Caco-2 (cell line): ENCODE data around the gene LMX1A. TPM values are rescaled to one million over a fixed set of nuclear protein-coding genes. Genes with fewer than 3 reads are reported as not detected.

ENCODE experiments used
- BruUV-seq: library from RNA; stranded (reverse); fragments of 400-500 nt; replicated peaks from 2 replicates; lab custom pipeline; 2021; lab: Mats Ljungman, UMichigan
- CTCF ChIA-PET: fragments of 300-600 bp; sonication (Branson Sonifier 250); formaldehyde crosslinking; loops from one replicate; lab custom pipeline; 2022; ENCODE audit warnings: antibody characterized with exemption; lab: Charles Lee
- POLR2A ChIA-PET: fragments of 300-600 bp; sonication (Branson Sonifier 250); formaldehyde crosslinking; loops from one replicate; lab custom pipeline; 2022; ENCODE audit warnings: antibody characterized with exemption; lab: Charles Lee
- DNase-seq, 2 experiments: peaks; one replicate each; pipeline versions ENCODE4 v3.0.0 to v3.0.0-alpha.2; 2020 to 2022
- H3K27me3 ChIP-seq: replicated peaks from 2 replicates; pipeline ENCODE4 v1.6.0; 2011; ENCODE audit warnings: low read length; ENCODE audit not compliant: control insufficient read depth, insufficient read depth
- H3K36me3 ChIP-seq: 2 replicates; pipeline ENCODE4 v1.5.1; 2011; ENCODE audit warnings: low read length; ENCODE audit not compliant: control insufficient read depth, insufficient read depth
- H3K4me1 ChIP-seq: fragments of 250-450 bp; sonication (Bioruptor Pico); 2 replicates; pipeline ENCODE4 v1.5.1; 2020; ENCODE audit warnings: mild to moderate bottlenecking
- H3K4me3 ChIP-seq: 2 replicates; pipeline ENCODE4 v1.5.1; 2011; ENCODE audit warnings: low read depth, mild to moderate bottlenecking, control low read depth, low read length
- H3K9me3 ChIP-seq: fragments of 250-450 bp; sonication (Bioruptor Pico); 2 replicates; pipeline ENCODE4 v1.5.1; 2020; ENCODE audit warnings: mild to moderate bottlenecking, moderate library complexity
- H3K27ac Mint-ChIP-seq: one replicate; pipeline ENCODE4 v1.8.0; 2022; ENCODE audit warnings: mixed read lengths; ENCODE audit not compliant: unreplicated experiment
- H3K27me3 Mint-ChIP-seq: one replicate; pipeline ENCODE4 v1.8.0; 2022; ENCODE audit warnings: mixed read lengths; ENCODE audit not compliant: insufficient read depth, unreplicated experiment
- H3K36me3 Mint-ChIP-seq: one replicate; pipeline ENCODE4 v1.8.0; 2022; ENCODE audit warnings: mild to moderate bottlenecking, mixed read lengths; ENCODE audit not compliant: insufficient read depth, unreplicated experiment
- H3K4me1 Mint-ChIP-seq: one replicate; pipeline ENCODE4 v1.8.0; 2022; ENCODE audit warnings: low read depth, mixed read lengths; ENCODE audit not compliant: unreplicated experiment
- H3K4me3 Mint-ChIP-seq: one replicate; pipeline ENCODE4 v1.8.0; 2022; ENCODE audit warnings: mild to moderate bottlenecking, moderate library complexity, mixed read lengths; ENCODE audit not compliant: unreplicated experiment
- H3K9me3 Mint-ChIP-seq: one replicate; pipeline ENCODE4 v1.8.0; 2022; ENCODE audit warnings: mixed read lengths; ENCODE audit not compliant: unreplicated experiment
- intact Hi-C: fragments of 100-400 bp; cut with micrococcal nuclease; formaldehyde crosslinking; loops from one replicate; pipeline ENCODE4 v1.10.0; 2022; ENCODE audit not compliant: unreplicated experiment
- total RNA-seq: library from RNA; stranded (reverse); gene quantifications from 2 replicates; pipeline ENCODE4 v1.2.3, GENCODE V29; 2022
- TF ChIP-seq, protein P1 (sequence below), 2 experiments: fragments of 200-600 bp in 1 of 2; IDR thresholded peaks; 1 replicate in 1 of 2; 2 replicates in 1 of 2; pipeline versions ENCODE4 v1.5.1 to v1.8.0; 2011 to 2022; ENCODE audit warnings: antibody characterized with exemption in 1 of 2, control low read depth in 1 of 2, inconsistent platforms in 1 of 2, low read depth in 1 of 2, low read length in 1 of 2, mild to moderate bottlenecking in 1 of 2, moderate library complexity in 1 of 2; ENCODE audit not compliant: insufficient read depth in 1 of 2, severe bottlenecking in 1 of 2, unreplicated experiment in 1 of 2

LMX1A gene
- total RNA-seq, 1 experiment from 2014 or later: not detected

DNA sequence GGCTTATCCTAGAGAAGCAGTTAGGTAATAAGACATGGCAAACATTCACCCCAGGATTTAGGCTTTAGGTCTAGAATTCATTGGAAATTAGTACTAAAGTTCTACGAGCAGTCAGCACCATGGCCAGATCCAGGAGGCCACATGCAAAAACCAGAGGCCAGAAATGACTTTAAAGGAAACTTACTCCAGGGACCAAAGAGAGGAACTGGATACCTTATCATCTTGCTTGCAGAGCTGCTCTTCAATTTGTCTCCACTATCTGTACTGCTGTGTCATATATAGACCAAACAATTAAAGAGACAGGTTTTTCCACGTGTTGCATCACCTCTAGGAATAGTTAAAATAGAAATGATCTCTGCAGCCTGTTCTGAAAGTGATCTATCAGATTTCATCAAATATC, 127.8 kb downstream of the LMX1A start:
- TF ChIP-seq, protein P1, sequence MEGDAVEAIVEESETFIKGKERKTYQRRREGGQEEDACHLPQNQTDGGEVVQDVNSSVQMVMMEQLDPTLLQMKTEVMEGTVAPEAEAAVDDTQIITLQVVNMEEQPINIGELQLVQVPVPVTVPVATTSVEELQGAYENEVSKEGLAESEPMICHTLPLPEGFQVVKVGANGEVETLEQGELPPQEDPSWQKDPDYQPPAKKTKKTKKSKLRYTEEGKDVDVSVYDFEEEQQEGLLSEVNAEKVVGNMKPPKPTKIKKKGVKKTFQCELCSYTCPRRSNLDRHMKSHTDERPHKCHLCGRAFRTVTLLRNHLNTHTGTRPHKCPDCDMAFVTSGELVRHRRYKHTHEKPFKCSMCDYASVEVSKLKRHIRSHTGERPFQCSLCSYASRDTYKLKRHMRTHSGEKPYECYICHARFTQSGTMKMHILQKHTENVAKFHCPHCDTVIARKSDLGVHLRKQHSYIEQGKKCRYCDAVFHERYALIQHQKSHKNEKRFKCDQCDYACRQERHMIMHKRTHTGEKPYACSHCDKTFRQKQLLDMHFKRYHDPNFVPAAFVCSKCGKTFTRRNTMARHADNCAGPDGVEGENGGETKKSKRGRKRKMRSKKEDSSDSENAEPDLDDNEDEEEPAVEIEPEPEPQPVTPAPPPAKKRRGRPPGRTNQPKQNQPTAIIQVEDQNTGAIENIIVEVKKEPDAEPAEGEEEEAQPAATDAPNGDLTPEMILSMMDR (IDR thresholded peaks at IDR 0.05; ENCODE audit: insufficient read depth in 1 of 2, low read depth in 1 of 2, low read length in 1 of 2, severe bottlenecking in 1 of 2, unreplicated experiment in 1 of 2): no peak
- H3K4me3 Mint-ChIP-seq: no peak overlapping the region
- intact Hi-C loops: no loop called here
- BruUV-seq: no TSS peak
- no peak overlapping the region for H3K27ac Mint-ChIP-seq
- Histone ChIP-seq H3K36me3 (no peaks in the 10 kb centered on the region), H3K4me1 (no peaks in the 10 kb centered on the region), H3K27me3 (no peaks in the 10 kb centered on the region; the same call in 1 of the 2 replicates), H3K4me3 (no peak overlapping the region), H3K9me3 (no peaks in the 10 kb centered on the region)
- H3K9me3 Mint-ChIP-seq: no peaks in the 10 kb centered on the region
- no peaks in the 10 kb centered on the region for H3K4me1 Mint-ChIP-seq
- ChIA-PET POLR2A (no interaction called here), CTCF (no interaction called here)
- peaks cover 13% of the 10 kb centered on the region for H3K27me3 Mint-ChIP-seq
- H3K36me3 Mint-ChIP-seq: no peaks in the 10 kb centered on the region
- DNase-seq: peak in 1 of 2 experiments; percentile 19

DNA sequence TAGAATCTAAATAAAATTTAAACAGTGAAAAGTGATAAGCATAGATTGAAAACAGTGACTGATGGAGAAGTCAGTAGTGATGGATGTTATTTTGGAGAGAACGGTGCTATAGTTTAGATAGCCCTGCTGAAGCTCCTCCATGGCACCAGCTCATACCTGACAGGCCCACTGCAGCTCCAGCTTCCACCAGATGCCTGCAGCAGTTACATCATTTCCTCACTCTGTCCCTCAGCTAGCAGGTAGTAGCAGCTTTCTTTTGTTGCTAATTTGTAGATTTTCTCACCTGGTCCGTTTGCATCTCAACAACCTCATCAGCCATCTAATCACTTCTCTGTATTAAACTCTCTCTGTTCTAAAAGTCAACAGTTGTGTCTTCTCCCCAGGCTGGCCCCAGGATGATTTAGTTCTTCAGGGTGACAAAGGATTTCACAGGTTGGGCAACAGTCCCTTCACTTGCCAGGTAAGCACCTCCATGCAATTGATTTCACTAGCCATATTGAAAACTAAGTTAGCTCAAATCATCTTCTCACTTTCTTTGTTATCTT, 128.3 kb downstream of the LMX1A start:
- POLR2A ChIA-PET: no interaction called here
- no TSS peak for BruUV-seq
- Mint-ChIP-seq H3K36me3 (no peaks in the 10 kb centered on the region), H3K4me1 (no peaks in the 10 kb centered on the region), H3K4me3 (no peak overlapping the region), H3K9me3 (no peaks in the 10 kb centered on the region), H3K27ac (no peak overlapping the region), H3K27me3 (peaks cover 10% of the 10 kb centered on the region)
- intact Hi-C loops: no loop called here
- no peaks in the 10 kb centered on the region for H3K4me1 ChIP-seq
- TF ChIP-seq, protein P1 (IDR thresholded peaks at IDR 0.05; ENCODE audit: insufficient read depth in 1 of 2, low read depth in 1 of 2, low read length in 1 of 2, severe bottlenecking in 1 of 2, unreplicated experiment in 1 of 2): no peak
- H3K9me3 ChIP-seq: no peaks in the 10 kb centered on the region
- no peak for DNase-seq
- CTCF ChIA-PET: no interaction called here
- H3K36me3 ChIP-seq: no peaks in the 10 kb centered on the region
- H3K27me3 ChIP-seq: no peaks in the 10 kb centered on the region; the same call in 1 of the 2 replicates
- no peak overlapping the region for H3K4me3 ChIP-seq

DNA sequence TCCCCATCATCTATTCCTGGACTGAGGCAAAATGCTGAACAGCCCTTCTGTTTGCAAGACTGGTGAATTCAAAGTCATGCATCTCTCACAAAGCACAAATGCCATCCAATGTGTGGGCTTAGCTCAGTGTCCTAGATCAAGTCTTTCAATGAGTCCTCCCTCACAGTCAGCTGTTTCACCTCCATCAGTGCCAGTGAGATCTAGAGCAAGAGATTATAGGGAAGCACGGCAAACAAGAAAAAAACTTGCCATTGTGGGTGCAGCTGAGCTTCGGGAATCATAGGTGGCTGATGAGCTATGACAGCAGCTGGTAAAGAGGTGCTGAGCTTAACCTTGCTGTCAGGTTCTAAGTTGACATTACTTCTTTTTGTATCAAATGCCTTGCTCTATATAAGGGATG, 130.2 kb downstream of the LMX1A start:
- H3K36me3 Mint-ChIP-seq: no peaks in the 10 kb centered on the region
- no peak overlapping the region for H3K27ac Mint-ChIP-seq
- H3K4me1 Mint-ChIP-seq: no peaks in the 10 kb centered on the region
- H3K27me3 Mint-ChIP-seq: peaks cover 7% of the 10 kb centered on the region
- Histone ChIP-seq H3K27me3 (no peaks in the 10 kb centered on the region; the same call in 1 of the 2 replicates), H3K4me1 (no peaks in the 10 kb centered on the region), H3K9me3 (no peaks in the 10 kb centered on the region), H3K36me3 (no peaks in the 10 kb centered on the region), H3K4me3 (no peak overlapping the region)
- intact Hi-C loops: no loop called here
- POLR2A ChIA-PET: no interaction called here
- no peak for DNase-seq
- no peaks in the 10 kb centered on the region for H3K9me3 Mint-ChIP-seq
- no TSS peak for BruUV-seq
- H3K4me3 Mint-ChIP-seq: no peak overlapping the region
- CTCF ChIA-PET: no interaction called here
- TF ChIP-seq, protein P1 (IDR thresholded peaks at IDR 0.05; ENCODE audit: insufficient read depth in 1 of 2, low read depth in 1 of 2, low read length in 1 of 2, severe bottlenecking in 1 of 2, unreplicated experiment in 1 of 2): no peak
